AG04449 (cell line): ENCODE results near the gene SCAP.
"Not testable (repeated sequence)": the region's sequence is repeated elsewhere in the genome, so short reads cannot be mapped to it uniquely, and the experiment has no call there.

ENCODE experiments used
- CTCF ChIA-PET: fragments of 350-600 bp; formaldehyde crosslinking; extraction: SDS; loops from one replicate; lab custom pipeline; 2021; ENCODE audit warnings: antibody characterized with exemption; lab: Yijun Ruan, JAX
- POLR2A ChIA-PET: fragments of 400-600, 350-600 bp; formaldehyde crosslinking; extraction: SDS; loops from one replicate; lab custom pipeline; 2020; ENCODE audit warnings: antibody characterized with exemption, inconsistent platforms; lab: Yijun Ruan, JAX
- DNase-seq: peaks from one replicate; pipeline ENCODE4 v3.0.0-alpha.2; 2010; ENCODE audit warnings: low read depth, low spot score
- H3K4me3 ChIP-seq: 2 replicates; pipeline ENCODE4 v1.5.1; 2011; ENCODE audit warnings: low read depth, mild to moderate bottlenecking, control low read depth, low read length
- CTCF ChIP-seq: IDR thresholded peaks from one replicate; pipeline ENCODE4 v1.5.1; 2011; ENCODE audit warnings: mild to moderate bottlenecking, moderate library complexity, low read length, control low read depth, inconsistent platforms; ENCODE audit not compliant: insufficient read depth; ENCODE audit errors: missing control alignments

SCAP gene

GRCh38 chr3:47515864-47516319 lies 40.2 kb upstream of the SCAP start:
- no peak for DNase-seq
- no peak overlapping the region for H3K4me3 ChIP-seq
- TF ChIP-seq CTCF, result no peak
- ChIA-PET CTCF (no interaction called here), POLR2A (no interaction called here)

GRCh38 chr3:47515100-47515499 lies 39.4 kb upstream of the SCAP start:
- no peak for DNase-seq
- H3K4me3 ChIP-seq, result no peak overlapping the region
- ChIA-PET POLR2A (interaction anchor here (0.6 kb wide), 1 partner anchor 1213 kb away, joined by 3 read pairs; no protein-coding TSS in a partner anchor), CTCF (interaction anchor here (0.6 to 3.1 kb wide), 4 partner anchors 88 to 274 kb away, joined by 3 to 19 read pairs (median 4); no protein-coding TSS in a partner anchor)
- no peak for TF ChIP-seq CTCF

GRCh38 chr3:47513125-47513929 lies 37.6 kb upstream of the SCAP start, which contains the start of gene ELP6:
ELP6 (minus strand) TSS chr3:47513712; CDS start chr3:47513590, 122 bp downstream.
- POLR2A ChIA-PET, result no interaction called here
- H3K4me3 ChIP-seq, result peak within 1 kb of the TSS; percentile 93
- CTCF ChIA-PET, result interaction anchor here (0.6 to 3.1 kb wide), 10 partner anchors 8 to 318 kb away, joined by 3 to 26 read pairs (median 4); no protein-coding TSS in a partner anchor
- DNase-seq, result peak; percentile 63
- TF ChIP-seq CTCF, result peak; percentile 63

- ChIA-PET POLR2A (no interaction called here), CTCF (interaction anchor here (0.6 to 3.1 kb wide), 8 partner anchors 9 to 319 kb away, joined by 3 to 26 read pairs (median 4); no protein-coding TSS in a partner anchor)
- peak overlapping the region; percentile 93 for H3K4me3 ChIP-seq
- TF ChIP-seq CTCF, result no peak
- no peak for DNase-seq
Observed at GRCh38 chr3:47512416-47513124, 36.8 kb upstream of the SCAP start.

- DNase-seq, POLR2A ChIA-PET, H3K4me3 ChIP-seq: not testable (repeated sequence)
- CTCF ChIA-PET, result interaction anchor here (1.3 kb wide), 1 partner anchor 17 kb away, joined by 5 read pairs; no protein-coding TSS in a partner anchor
Observed at GRCh38 chr3:47505267-47505666, 29.5 kb upstream of the SCAP start.

GRCh38 chr3:47504113-47504512 lies 28.4 kb upstream of the SCAP start:
- CTCF ChIA-PET, result no interaction called here
- no peak overlapping the region for H3K4me3 ChIP-seq
- POLR2A ChIA-PET, result no interaction called here
- no peak for DNase-seq
- no peak for TF ChIP-seq CTCF
